Right atrium auricular region (tissue), 2 donors: Measurements from ENCODE around the gene TMPRSS6. TPM values are rescaled to one million over a fixed set of nuclear protein-coding genes. Genes with fewer than 3 reads are reported as not detected.

Experiments
- DNase-seq: peaks from one replicate; pipeline ENCODE4 v3.0.0-alpha.2; 2019; ENCODE audit warnings: low spot score
- H3K27ac ChIP-seq, 2 donors: fragments of 200-600 bp; sonication (generic); 1 replicate in 1 of 2; 2 replicates in 1 of 2; pipeline ENCODE4 v1.5.1; 2016 to 2019
- H3K27me3 ChIP-seq, 2 donors: fragments of 200-600 bp; sonication (generic); one replicate each; pipeline versions ENCODE4 v1.5.1 to v1.6.0; 2017 to 2019
- H3K36me3 ChIP-seq: fragments of 200-600 bp; sonication (generic); one replicate; pipeline ENCODE4 v1.5.1; 2016
- H3K4me1 ChIP-seq, 2 donors: fragments of 200-600 bp; sonication (generic); one replicate each; pipeline versions ENCODE4 v1.5.1 to v1.6.0; 2017 to 2019
- H3K4me3 ChIP-seq, 2 donors: fragments of 200-600 bp; sonication (generic); 1 replicate in 1 of 2; 2 replicates in 1 of 2; pipeline ENCODE4 v1.5.1; 2017 to 2019; ENCODE audit warnings: mild to moderate bottlenecking in 1 of 2, moderate library complexity in 1 of 2
- H3K9me3 ChIP-seq, 2 donors: fragments of 200-600 bp; sonication (generic); one replicate each; pipeline ENCODE4 v1.5.1; 2019
- CTCF ChIP-seq, 2 donors: fragments of 200-600 bp; sonication (generic); IDR thresholded peaks; one replicate each; pipeline ENCODE4 v1.5.1; 2019; ENCODE audit warnings: antibody characterized with exemption in 2 of 2
- total RNA-seq, 2 donors: library from RNA; depleted of rRNA; stranded (reverse); fragments of >200 nt; gene quantifications; one replicate each; pipeline ENCODE4 v1.1.0, GENCODE V29; 2016

The TMPRSS6 gene
- total RNA-seq, 2 donors from 2014 or later: not detected

GRCh38 chr22:37132773-37133172 lies 23.3 kb upstream of the TMPRSS6 start:
- H3K27me3 ChIP-seq: no peaks in the 10 kb centered on the region
- DNase-seq: no peak
- H3K27ac ChIP-seq: no peak overlapping the region
- H3K36me3 ChIP-seq: no peaks in the 10 kb centered on the region
- H3K4me3 ChIP-seq: no peak overlapping the region
- H3K4me1 ChIP-seq: no peaks in the 10 kb centered on the region
- TF ChIP-seq CTCF (IDR thresholded peaks at IDR 0.05): no peak
- H3K9me3 ChIP-seq: no peaks in the 10 kb centered on the region

- no peaks in the 10 kb centered on the region for H3K27me3 ChIP-seq
- no peak for DNase-seq
- no peak overlapping the region for H3K27ac ChIP-seq
- TF ChIP-seq CTCF (IDR thresholded peaks at IDR 0.05): no peak
- no peaks in the 10 kb centered on the region for H3K9me3 ChIP-seq
- no peaks in the 10 kb centered on the region for H3K4me1 ChIP-seq
- no peak overlapping the region for H3K4me3 ChIP-seq
- no peaks in the 10 kb centered on the region for H3K36me3 ChIP-seq
Measured at GRCh38 chr22:37129866-37130441, 20.4 kb upstream of the TMPRSS6 start.

- no peak for DNase-seq
- H3K4me3 ChIP-seq: no peak overlapping the region
- no peak overlapping the region for H3K27ac ChIP-seq
- H3K9me3 ChIP-seq: no peaks in the 10 kb centered on the region
- TF ChIP-seq CTCF (IDR thresholded peaks at IDR 0.05): no peak
- H3K4me1 ChIP-seq: no peaks in the 10 kb centered on the region
- H3K27me3 ChIP-seq: no peaks in the 10 kb centered on the region
- no peaks in the 10 kb centered on the region for H3K36me3 ChIP-seq
Measured at GRCh38 chr22:37128555-37129281, 19.2 kb upstream of the TMPRSS6 start.

- TF ChIP-seq CTCF (IDR thresholded peaks at IDR 0.05): no peak
- Histone ChIP-seq H3K4me1 (no peaks in the 10 kb centered on the region), H3K27me3 (no peaks in the 10 kb centered on the region), H3K36me3 (no peaks in the 10 kb centered on the region), H3K27ac (no peak overlapping the region), H3K4me3 (no peak overlapping the region), H3K9me3 (no peaks in the 10 kb centered on the region)
- no peak for DNase-seq
Measured at GRCh38 chr22:37127350-37127878, 17.9 kb upstream of the TMPRSS6 start.

- no peaks in the 10 kb centered on the region for H3K4me1 ChIP-seq
- H3K36me3 ChIP-seq: no peaks in the 10 kb centered on the region
- no peak for DNase-seq
- no peak overlapping the region for H3K4me3 ChIP-seq
- no peaks in the 10 kb centered on the region for H3K27me3 ChIP-seq
- H3K9me3 ChIP-seq: no peaks in the 10 kb centered on the region
- no peak overlapping the region for H3K27ac ChIP-seq
- no peak for TF ChIP-seq CTCF (IDR thresholded peaks at IDR 0.05)
Measured at GRCh38 chr22:37126882-37127281, 17.4 kb upstream of the TMPRSS6 start.
